Transverse colon (tissue), 4 donors: ENCODE measurements around the gene EXTL1.

Experiments used
- CTCF ChIP-seq, 5 experiments: fragments of 200-600 bp in 3 of 5; fragments of 450-650 bp in 2 of 5; sonication (generic) in 3 of 5; IDR thresholded peaks; 1 replicate in 2 of 5; 2 replicates in 3 of 5; pipeline ENCODE4 v1.5.1; 2016 to 2017; ENCODE audit warnings: antibody characterized with exemption in 5 of 5, inconsistent platforms in 3 of 5, mild to moderate bottlenecking in 2 of 5, moderate library complexity in 1 of 5
- EP300 ChIP-seq: sonication (generic); formaldehyde crosslinking; IDR thresholded peaks from one replicate; pipeline ENCODE4 v1.6.1; 2017; ENCODE audit warnings: antibody characterized with exemption, low read depth
- POLR2A ChIP-seq: fragments of 450-650 bp; IDR thresholded peaks from one replicate; pipeline ENCODE4 v1.6.1; 2016; ENCODE audit warnings: antibody characterized with exemption, mild to moderate bottlenecking, moderate library complexity
- POLR2AphosphoS5 ChIP-seq, 3 donors: sonication (generic); formaldehyde crosslinking; IDR thresholded peaks; one replicate each; pipeline ENCODE4 v1.6.1; 2016; ENCODE audit warnings: antibody characterized with exemption in 3 of 3

- TF ChIP-seq POLR2A (no peak), POLR2AphosphoS5 (IDR thresholded peaks at IDR 0.05) (no peak), CTCF (IDR thresholded peaks at IDR 0.05) (no peak), EP300 (no peak)
Observed at GRCh38 chr1:26012864-26013263, 8.7 kb upstream of the EXTL1 start.
